ENCODE results near the gene JAG1.

GRCh38 chr20:10595985-10596384 lies 77.8 kb downstream of the JAG1 start:
- TF ChIP-seq POLR2A (IDR thresholded peaks at IDR 0.05) (no peak), POLR2AphosphoS5 (IDR thresholded peaks at IDR 0.05) (no peak), EP300 (IDR thresholded peaks at IDR 0.05) (no peak)
- TF ChIP-seq, protein P1, sequence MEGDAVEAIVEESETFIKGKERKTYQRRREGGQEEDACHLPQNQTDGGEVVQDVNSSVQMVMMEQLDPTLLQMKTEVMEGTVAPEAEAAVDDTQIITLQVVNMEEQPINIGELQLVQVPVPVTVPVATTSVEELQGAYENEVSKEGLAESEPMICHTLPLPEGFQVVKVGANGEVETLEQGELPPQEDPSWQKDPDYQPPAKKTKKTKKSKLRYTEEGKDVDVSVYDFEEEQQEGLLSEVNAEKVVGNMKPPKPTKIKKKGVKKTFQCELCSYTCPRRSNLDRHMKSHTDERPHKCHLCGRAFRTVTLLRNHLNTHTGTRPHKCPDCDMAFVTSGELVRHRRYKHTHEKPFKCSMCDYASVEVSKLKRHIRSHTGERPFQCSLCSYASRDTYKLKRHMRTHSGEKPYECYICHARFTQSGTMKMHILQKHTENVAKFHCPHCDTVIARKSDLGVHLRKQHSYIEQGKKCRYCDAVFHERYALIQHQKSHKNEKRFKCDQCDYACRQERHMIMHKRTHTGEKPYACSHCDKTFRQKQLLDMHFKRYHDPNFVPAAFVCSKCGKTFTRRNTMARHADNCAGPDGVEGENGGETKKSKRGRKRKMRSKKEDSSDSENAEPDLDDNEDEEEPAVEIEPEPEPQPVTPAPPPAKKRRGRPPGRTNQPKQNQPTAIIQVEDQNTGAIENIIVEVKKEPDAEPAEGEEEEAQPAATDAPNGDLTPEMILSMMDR (IDR thresholded peaks at IDR 0.05), result no peak
